ENCODE measurements around the gene MGST3. TPM values are rescaled to one million over a fixed set of nuclear protein-coding genes. Genes with fewer than 3 reads are reported as not detected.

Gene MGST3
- total and polyA plus RNA-seq, 2 of the 4 experiments (the other 2 are of a cell fraction): 159 to 213 TPM

GRCh38 chr1:165666152-165666825 is 35.3 kb downstream of the MGST3 start:
- no peak overlapping the region for H3K4me3 ChIP-seq (ENCODE audit: insufficient read depth, low read depth, low read length)
- H4K20me1 ChIP-seq (ENCODE audit: insufficient read depth, low read length): no peaks in the 10 kb centered on the region
- H2AK9ac ChIP-seq (replicated peaks; ENCODE audit: low read depth, low read length, poor library complexity): no peak overlapping the region
- H3K18ac ChIP-seq (ENCODE audit: low read depth, low read length): no peak overlapping the region
- H4K8ac ChIP-seq (ENCODE audit: low read depth in 2 of 2, low read length in 2 of 2): no peak overlapping the region; a peak in 1 of 4 replicates
- no peak overlapping the region for H4K91ac ChIP-seq (ENCODE audit: insufficient read depth, low read depth, low read length)
- peak; percentile 68 for DNase-seq
- peak overlapping the region; percentile 33; the same call in 1 of the 2 replicates for H3K4me2 ChIP-seq (ENCODE audit: low read depth, low read length)
- no CpG with 5 or more reads among the region's 5 CpGs for WGBS, 2 experiments (ENCODE audit: extremely low coverage in 2 of 2, insufficient read length in 1 of 2)
- no peak overlapping the region for H3K9ac ChIP-seq (ENCODE audit: low read depth, low read length)
- no peak overlapping the region for H4K5ac ChIP-seq (ENCODE audit: low read depth, low read length)
- H3K36me3 ChIP-seq (ENCODE audit: control insufficient read depth, insufficient read depth, low read length): peaks cover 38% of the 10 kb centered on the region
- BruUV-seq (replicated peaks): no TSS peak
- no peak overlapping the region for H3K14ac ChIP-seq (replicated peaks; ENCODE audit: low read depth, low read length)
- H3K79me1 ChIP-seq (ENCODE audit: low read depth in 1 of 2, low read length in 2 of 2): peaks cover 8 to 18% of the 10 kb centered on the region in 2 experiments; a peak in 2 of 4 replicates
- H3K56ac ChIP-seq (ENCODE audit: extremely low read depth, insufficient read depth, low read length): no peak overlapping the region
- peak; percentile 54; the same call in 1 of the 2 replicates for ATAC-seq (ENCODE audit: low read depth)
- no peaks in the 10 kb centered on the region; the same call in none of the 2 replicates for H3K9me1 ChIP-seq (ENCODE audit: insufficient read depth, low read length)
- H2BK15ac ChIP-seq (ENCODE audit: low read depth, low read length): no peak overlapping the region
- peaks cover 5% of the 10 kb centered on the region for H3K4me1 ChIP-seq (ENCODE audit: control insufficient read depth, insufficient read depth, low read length)
- ChIA-PET POLR2A (ENCODE audit: unreplicated experiment) (no interaction called here), CTCF (no interaction called here)
- no peaks in the 10 kb centered on the region for H3K27me3 ChIP-seq (ENCODE audit: control insufficient read depth, insufficient read depth, low read length)
- no peak overlapping the region for H2BK120ac ChIP-seq (ENCODE audit: low read depth, low read length)
- H2AFZ ChIP-seq (replicated peaks; ENCODE audit: low read length, poor library complexity): no peak overlapping the region
- intact Hi-C loops (cut with micrococcal nuclease): no loop called here
- H3K9me3 ChIP-seq (ENCODE audit: control insufficient read depth, insufficient read depth, low read length): no peaks in the 10 kb centered on the region
- H2BK20ac ChIP-seq (ENCODE audit: low read depth, low read length): no peak overlapping the region
- no peak overlapping the region for H3K27ac ChIP-seq (ENCODE audit: insufficient read depth, low read length)
- TF ChIP-seq USF2 (IDR thresholded peaks at IDR 0.05; ENCODE audit: low read depth, low read length) (no peak), MAFK (IDR thresholded peaks at IDR 0.05; ENCODE audit: low read depth, low read length) (no peak), CHD1 (IDR thresholded peaks at IDR 0.05; ENCODE audit: low read depth, low read length) (no peak), CEBPB (IDR thresholded peaks at IDR 0.05; ENCODE audit: low read depth, low read length) (peak; percentile 92)
- no peak overlapping the region for H3K23ac ChIP-seq (ENCODE audit: low read depth, low read length)
- dilution Hi-C loops (cut with HindIII; ENCODE audit: low sequenced_read_pairs, unreplicated experiment): no loop called here
- no peak overlapping the region for H2BK5ac ChIP-seq (ENCODE audit: low read depth, low read length, poor library complexity, severe bottlenecking)
- no peak overlapping the region for H3K4ac ChIP-seq (ENCODE audit: low read depth, low read length)
- no peak overlapping the region for H2AK5ac ChIP-seq (ENCODE audit: low read depth, low read length)
- in situ Hi-C loops (cut with MboI; ENCODE audit: low sequenced_read_pairs): no loop called here
